Suprapubic skin (tissue), 3 donors: ENCODE measurements around the gene USP47.

Experiments
- POLR2A ChIP-seq, 2 donors: fragments of 450-650 bp; IDR thresholded peaks; one replicate each; pipeline ENCODE4 v1.6.1; 2017; ENCODE audit warnings: antibody characterized with exemption in 2 of 2, mild to moderate bottlenecking in 2 of 2, moderate library complexity in 2 of 2
- TF ChIP-seq, protein P1 (sequence below), 2 donors: fragments of 200-600 bp in 1 of 2; fragments of 450-650 bp in 1 of 2; sonication (generic) in 1 of 2; IDR thresholded peaks; one replicate each; pipeline ENCODE4 v1.5.1; 2016 to 2019; ENCODE audit warnings: antibody characterized with exemption in 2 of 2, mild to moderate bottlenecking in 1 of 2, moderate library complexity in 1 of 2

- TF ChIP-seq, protein P1, sequence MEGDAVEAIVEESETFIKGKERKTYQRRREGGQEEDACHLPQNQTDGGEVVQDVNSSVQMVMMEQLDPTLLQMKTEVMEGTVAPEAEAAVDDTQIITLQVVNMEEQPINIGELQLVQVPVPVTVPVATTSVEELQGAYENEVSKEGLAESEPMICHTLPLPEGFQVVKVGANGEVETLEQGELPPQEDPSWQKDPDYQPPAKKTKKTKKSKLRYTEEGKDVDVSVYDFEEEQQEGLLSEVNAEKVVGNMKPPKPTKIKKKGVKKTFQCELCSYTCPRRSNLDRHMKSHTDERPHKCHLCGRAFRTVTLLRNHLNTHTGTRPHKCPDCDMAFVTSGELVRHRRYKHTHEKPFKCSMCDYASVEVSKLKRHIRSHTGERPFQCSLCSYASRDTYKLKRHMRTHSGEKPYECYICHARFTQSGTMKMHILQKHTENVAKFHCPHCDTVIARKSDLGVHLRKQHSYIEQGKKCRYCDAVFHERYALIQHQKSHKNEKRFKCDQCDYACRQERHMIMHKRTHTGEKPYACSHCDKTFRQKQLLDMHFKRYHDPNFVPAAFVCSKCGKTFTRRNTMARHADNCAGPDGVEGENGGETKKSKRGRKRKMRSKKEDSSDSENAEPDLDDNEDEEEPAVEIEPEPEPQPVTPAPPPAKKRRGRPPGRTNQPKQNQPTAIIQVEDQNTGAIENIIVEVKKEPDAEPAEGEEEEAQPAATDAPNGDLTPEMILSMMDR (IDR thresholded peaks at IDR 0.05): no peak
- TF ChIP-seq POLR2A (IDR thresholded peaks at IDR 0.05): no peak
These were observed 16.0 kb downstream of the USP47 start for GRCh38 chr11:11857769-11858168.
